ENCODE results near the gene NEU2.

DNA sequence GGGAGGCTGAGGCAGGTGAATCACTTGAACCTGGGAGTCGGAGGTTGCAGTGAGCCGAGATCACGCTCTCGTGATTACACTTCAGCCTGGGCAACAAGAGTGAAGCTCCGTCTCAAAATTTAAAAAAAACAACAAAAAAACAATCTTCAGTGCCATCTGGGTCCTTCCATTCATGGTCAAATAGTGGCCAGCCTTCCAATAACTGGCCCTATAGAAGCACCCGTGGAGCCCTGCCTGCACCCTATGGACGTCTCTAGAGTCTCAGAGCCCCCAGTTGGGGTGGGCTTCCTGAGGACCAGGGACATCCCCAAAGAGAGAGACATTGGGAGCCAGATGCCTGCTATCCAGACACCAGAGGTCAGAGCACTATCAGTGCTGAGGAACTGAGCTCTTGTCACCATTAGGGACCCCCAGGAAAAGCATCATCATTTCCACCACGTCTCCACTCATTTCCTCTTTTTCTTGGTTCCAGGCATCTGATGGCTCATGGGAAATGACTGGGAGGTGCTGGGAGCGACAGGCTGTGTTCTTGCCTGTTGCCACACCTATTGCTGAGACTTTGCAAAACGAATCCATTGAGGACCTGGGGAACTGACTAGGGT is 9.4 kb downstream of the NEU2 start:
- TF ChIP-seq EP300 (IDR thresholded peaks at IDR 0.05; ENCODE audit: borderline replicate concordance): no peak
- TF ChIP-seq FOXM1 (IDR thresholded peaks at IDR 0.05; ENCODE audit: borderline replicate concordance, low read depth): no peak
- TF ChIP-seq ZBTB7A (IDR thresholded peaks at IDR 0.05; ENCODE audit: low read depth): no peak
- TF ChIP-seq CREB1 (IDR thresholded peaks at IDR 0.05; ENCODE audit: low read depth): no peak
- TF ChIP-seq, protein P1, sequence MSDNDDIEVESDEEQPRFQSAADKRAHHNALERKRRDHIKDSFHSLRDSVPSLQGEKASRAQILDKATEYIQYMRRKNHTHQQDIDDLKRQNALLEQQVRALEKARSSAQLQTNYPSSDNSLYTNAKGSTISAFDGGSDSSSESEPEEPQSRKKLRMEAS (IDR thresholded peaks at IDR 0.05): no peak
- TF ChIP-seq CEBPB (IDR thresholded peaks at IDR 0.05): no peak
